MM.1S (cell line): ENCODE measurements around the gene LRRC25.

Experiments
- CTCF ChIP-seq: fragments of 300-600 bp; sonication (generic); IDR thresholded peaks from 2 replicates; pipeline ENCODE4 v1.5.1; 2016; ENCODE audit warnings: antibody characterized with exemption, low read length, mixed read lengths
- EZH2 ChIP-seq: fragments of 300-600 bp; sonication (generic); optimal IDR thresholded peaks from 2 replicates; pipeline ENCODE3; 2017; ENCODE audit warnings: low read depth, mild to moderate bottlenecking, antibody characterized with exemption, low read length, mixed read lengths
- EZH2phosphoT487 ChIP-seq: fragments of 300-600 bp; sonication (generic); IDR thresholded peaks from 2 replicates; pipeline ENCODE4 v1.6.1; 2018; ENCODE audit warnings: antibody characterized with exemption, low read length

GRCh38 chr19:18418483-18419194 is 21.2 kb upstream of the LRRC25 start:
- no peak for TF ChIP-seq CTCF
- TF ChIP-seq EZH2: no peak
- TF ChIP-seq EZH2phosphoT487: no peak
